Mucosa of stomach (tissue), 1 donor: ENCODE data around the gene NUP153.
A peak's percentile ranks its signal among the peaks of the same experiment; 100 is the strongest.
"Not testable (repeated sequence)": the region's sequence is repeated elsewhere in the genome, so short reads cannot be mapped to it uniquely, and the experiment has no call there.

ENCODE experiments used
- H3K27me3 ChIP-seq: one replicate; pipeline ENCODE4 v1.7.0; 2013; ENCODE audit warnings: mild to moderate bottlenecking, low read length; ENCODE audit not compliant: control insufficient read depth, insufficient read depth
- H3K36me3 ChIP-seq: one replicate; pipeline ENCODE4 v1.7.0; 2013; ENCODE audit warnings: low read length; ENCODE audit not compliant: control insufficient read depth, insufficient read depth
- H3K4me1 ChIP-seq: one replicate; pipeline ENCODE4 v1.7.0; 2013; ENCODE audit warnings: mild to moderate bottlenecking, low read length; ENCODE audit not compliant: control insufficient read depth, insufficient read depth
- H3K4me3 ChIP-seq: one replicate; pipeline ENCODE4 v1.7.0; 2013; ENCODE audit warnings: low read length
- H3K9ac ChIP-seq: one replicate; pipeline ENCODE4 v1.7.0; 2013; ENCODE audit warnings: mild to moderate bottlenecking, low read length, moderate library complexity
- H3K9me3 ChIP-seq: one replicate; pipeline ENCODE4 v1.7.0; 2013; ENCODE audit warnings: mild to moderate bottlenecking, low read length, moderate library complexity; ENCODE audit not compliant: control insufficient read depth
- donor health status: Pancreatic carcinoma.

The NUP153 gene

DNA sequence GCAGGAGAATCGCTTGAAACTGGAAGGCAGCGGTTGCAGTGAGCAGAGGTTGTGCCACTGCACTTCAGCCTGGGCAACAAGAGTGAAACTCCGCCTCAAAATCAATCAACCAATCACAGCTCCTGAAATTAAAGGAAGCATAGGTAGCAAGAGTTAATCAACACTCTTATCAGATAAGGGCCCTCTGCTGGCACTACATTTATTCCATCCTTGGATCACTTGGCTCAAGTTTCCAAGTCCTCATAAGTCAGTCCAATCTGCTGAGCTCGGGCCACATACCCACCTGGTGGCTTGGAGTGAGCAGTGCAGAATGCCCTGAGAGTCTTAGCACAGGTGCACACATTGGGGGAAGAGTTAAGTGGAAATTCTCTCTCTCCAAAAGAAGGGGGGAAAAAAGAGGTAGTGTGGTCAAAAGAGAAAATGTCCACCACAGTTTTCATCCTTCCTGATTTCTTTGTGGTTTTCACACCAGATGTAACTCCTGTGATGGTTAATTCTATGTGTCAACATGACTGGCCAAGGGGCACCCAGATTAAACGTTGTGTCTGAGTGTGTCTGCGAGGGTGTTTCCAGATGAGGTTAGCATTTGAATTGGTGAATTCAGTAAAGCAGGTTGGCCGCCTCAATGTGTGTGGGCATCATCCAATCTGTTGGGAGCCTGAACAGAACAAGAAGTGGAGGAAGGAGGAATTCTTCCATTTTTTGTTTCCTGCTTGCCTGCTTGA lies 120.8 kb downstream of the NUP153 start:
- Histone ChIP-seq H3K27me3 (no peaks in the 10 kb centered on the region), H3K4me1 (peaks cover 9% of the 10 kb centered on the region), H3K9ac (no peak overlapping the region), H3K9me3 (no peaks in the 10 kb centered on the region), H3K4me3 (no peak overlapping the region), H3K36me3 (no peaks in the 10 kb centered on the region)

DNA sequence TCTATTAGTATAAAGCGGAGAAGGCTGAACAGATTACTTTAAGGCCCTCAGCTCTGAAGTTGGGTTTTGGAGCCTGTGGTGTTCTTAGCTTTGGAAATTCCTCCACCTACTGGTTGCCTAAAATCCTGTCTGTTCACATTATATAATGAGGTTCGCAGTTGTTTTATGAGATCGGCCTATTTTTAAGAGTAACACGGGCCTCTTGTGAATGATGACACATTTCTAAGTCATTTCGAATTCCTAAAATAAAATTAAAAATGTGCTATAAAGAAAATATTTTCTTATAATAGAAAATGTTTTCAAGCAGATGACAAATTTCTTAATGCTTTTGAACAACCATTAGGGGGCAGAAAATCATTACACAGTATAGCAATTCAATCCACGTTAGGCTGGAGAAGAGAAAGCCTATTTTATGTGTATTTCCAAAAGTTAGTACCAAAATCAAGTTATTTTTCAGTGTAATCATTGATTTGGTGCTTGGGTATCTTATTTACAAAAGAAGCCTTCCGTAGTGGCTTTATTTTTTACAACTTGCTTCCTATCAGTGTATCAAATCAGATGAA lies 122.4 kb downstream of the NUP153 start:
- H3K9me3 ChIP-seq: no peaks in the 10 kb centered on the region
- peak overlapping the region; percentile 26 for H3K9ac ChIP-seq
- no peak overlapping the region for H3K4me3 ChIP-seq
- H3K4me1 ChIP-seq: peaks cover 9% of the 10 kb centered on the region
- no peaks in the 10 kb centered on the region for H3K27me3 ChIP-seq
- H3K36me3 ChIP-seq: no peaks in the 10 kb centered on the region

DNA sequence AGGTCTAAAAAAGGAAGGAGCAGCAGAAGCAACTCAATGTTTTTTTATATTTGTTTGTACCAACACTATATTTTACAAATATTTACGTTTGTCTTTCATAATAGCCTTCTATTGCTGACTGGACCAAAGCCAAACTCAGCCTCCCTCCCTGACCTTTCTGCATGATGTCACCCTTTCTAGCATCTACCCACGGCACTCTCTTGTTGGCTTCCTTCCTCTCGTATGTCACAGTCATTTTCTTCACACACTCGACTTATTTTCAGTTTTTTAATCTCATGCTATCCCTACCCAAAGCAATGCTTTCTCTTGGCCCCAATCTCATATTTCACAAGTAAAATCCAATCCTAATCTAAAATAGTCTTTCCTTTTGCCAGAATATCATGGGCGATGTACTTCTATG lies 122.9 kb downstream of the NUP153 start:
- no peaks in the 10 kb centered on the region for H3K27me3 ChIP-seq
- no peaks in the 10 kb centered on the region for H3K9me3 ChIP-seq
- H3K9ac ChIP-seq: peak overlapping the region; percentile 26
- H3K4me3 ChIP-seq: no peak overlapping the region
- H3K4me1 ChIP-seq: peaks cover 9% of the 10 kb centered on the region
- no peaks in the 10 kb centered on the region for H3K36me3 ChIP-seq

DNA sequence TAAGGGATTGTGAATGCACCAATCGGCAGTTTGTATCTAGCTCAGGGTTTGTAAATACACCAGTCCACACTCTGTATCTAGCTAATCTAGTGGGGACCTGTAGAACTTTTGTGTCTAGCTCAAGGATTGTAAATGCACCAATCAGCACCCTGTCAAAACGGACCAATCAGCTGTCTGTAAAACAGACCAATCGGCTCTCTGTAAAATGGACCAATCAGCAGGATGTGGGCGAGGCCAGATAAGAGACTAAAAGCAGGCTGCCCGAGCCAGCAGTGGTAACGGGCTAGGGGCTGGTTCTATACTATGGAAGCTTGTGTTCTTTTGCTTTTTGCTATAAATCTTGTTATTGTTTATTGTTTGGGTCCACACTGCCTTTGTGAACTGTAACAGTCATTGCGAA lies 125.4 kb downstream of the NUP153 start:
- H3K4me3 ChIP-seq: not testable (repeated sequence)

DNA sequence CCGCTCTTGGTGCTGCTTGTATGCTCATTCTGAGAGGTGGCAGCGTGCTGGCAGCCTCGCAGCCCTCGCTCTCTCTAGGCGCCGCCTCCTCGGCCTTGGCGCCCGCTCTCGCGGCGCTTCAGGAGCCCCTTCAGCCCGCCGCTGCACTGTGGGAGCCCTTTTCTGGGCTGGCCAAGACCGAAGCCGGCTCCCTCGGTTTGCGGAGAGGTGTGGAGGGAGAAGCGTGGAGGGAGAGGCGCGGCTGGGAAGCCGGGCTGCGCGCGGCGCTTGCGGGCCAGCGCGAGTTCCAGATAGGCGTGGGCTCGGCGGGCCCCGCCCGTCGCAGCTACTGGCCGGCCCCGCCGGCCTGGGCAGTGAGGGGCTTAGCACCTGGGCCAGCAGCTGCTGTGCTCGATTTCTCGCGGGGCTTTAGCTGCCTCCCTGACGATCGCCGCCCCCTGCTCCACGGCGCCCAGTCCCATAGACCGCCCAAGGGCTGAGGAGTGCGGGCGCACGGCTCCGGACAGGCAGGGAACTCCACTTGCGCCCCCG lies 126.1 kb downstream of the NUP153 start:
- no peaks in the 10 kb centered on the region for H3K36me3 ChIP-seq
- H3K27me3 ChIP-seq: no peaks in the 10 kb centered on the region
- H3K9me3 ChIP-seq: no peaks in the 10 kb centered on the region
- no peak overlapping the region for H3K9ac ChIP-seq
- H3K4me3 ChIP-seq: no peak overlapping the region
- H3K4me1 ChIP-seq: peaks cover 5% of the 10 kb centered on the region

More for the DNA sequence above, 125.4 kb downstream of the NUP153 start:
- not testable (repeated sequence) for H3K27me3 ChIP-seq, H3K9me3 ChIP-seq, H3K9ac ChIP-seq, H3K36me3 ChIP-seq, H3K4me1 ChIP-seq

DNA sequence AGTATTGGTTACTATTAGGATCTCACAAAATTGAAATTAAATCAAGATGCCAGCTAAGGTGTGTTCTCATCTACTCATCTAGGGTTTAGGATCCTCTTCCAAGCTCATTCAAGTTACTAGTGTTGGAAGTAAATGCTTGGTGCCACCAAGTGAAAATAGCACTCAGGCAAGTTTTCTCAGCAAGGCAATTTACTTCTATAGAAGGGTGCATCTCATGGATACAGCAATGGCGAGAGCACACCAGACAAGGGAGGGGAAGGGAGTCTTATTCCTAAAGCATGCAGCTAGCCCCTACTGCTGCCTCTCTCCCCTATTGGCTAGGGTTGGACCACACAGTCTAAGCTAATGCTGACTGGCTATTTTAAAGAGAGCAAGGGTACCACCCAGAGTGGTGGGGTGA lies 129.7 kb downstream of the NUP153 start:
- H3K36me3 ChIP-seq: no peaks in the 10 kb centered on the region
- H3K9ac ChIP-seq: no peak overlapping the region
- H3K9me3 ChIP-seq: no peaks in the 10 kb centered on the region
- H3K4me3 ChIP-seq: no peak overlapping the region
- no peaks in the 10 kb centered on the region for H3K27me3 ChIP-seq
- no peaks in the 10 kb centered on the region for H3K4me1 ChIP-seq

DNA sequence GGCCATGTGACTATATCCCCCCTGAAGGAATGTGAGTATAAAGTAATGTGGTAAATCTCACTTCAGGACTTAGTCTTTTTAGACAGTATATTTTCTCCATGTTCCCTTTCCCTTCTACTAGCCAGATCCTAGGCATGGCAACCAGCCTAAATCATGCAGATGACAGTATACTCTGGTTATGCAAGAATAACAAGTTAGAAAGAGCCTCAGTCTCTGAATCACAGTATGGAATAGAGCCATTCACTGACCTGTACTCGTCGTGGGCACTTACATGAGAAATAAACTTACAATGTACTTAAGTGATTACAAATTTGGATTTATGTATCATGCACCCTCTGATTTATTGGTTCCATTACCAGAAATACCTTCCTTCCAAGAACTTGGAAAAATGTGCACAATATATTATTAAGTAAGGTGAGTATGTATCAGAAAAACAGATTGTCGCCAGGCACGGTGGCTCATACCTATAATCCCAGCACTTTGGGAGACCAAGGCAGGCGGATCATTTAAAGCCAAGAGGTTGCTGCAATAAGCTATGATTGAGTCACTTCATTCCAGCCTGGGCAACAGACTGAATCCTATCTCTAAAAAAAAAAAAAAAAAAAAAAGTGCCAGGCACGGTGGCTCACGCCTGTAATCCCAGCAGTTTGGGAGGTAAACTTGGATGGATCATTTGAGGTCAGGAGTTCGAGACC lies 131.7 kb downstream of the NUP153 start:
- Histone ChIP-seq H3K9me3 (no peaks in the 10 kb centered on the region), H3K36me3 (no peaks in the 10 kb centered on the region), H3K27me3 (no peaks in the 10 kb centered on the region)

DNA sequence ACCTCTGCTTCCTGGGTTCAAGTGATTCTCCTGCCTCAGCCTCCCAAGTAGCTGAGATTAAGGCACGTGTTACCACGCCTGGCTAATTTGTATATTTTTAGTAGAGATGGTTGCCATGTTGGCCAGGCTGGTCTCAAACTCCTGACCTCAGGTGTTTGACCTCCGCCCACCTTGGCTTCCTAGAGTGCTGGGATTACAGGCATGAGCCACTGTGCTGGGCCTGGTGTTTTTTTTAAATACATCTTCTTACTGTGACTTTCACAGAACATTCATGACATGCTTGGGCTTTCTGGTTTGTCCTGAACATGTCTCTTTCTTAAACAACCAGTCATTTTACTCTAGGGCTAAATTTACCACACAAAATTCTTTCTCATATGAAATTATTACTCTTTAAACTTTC lies 141.3 kb downstream of the NUP153 start:
- Histone ChIP-seq H3K36me3 (no peaks in the 10 kb centered on the region), H3K4me1 (no peaks in the 10 kb centered on the region), H3K27me3 (no peaks in the 10 kb centered on the region), H3K9me3 (no peaks in the 10 kb centered on the region), H3K9ac (no peak overlapping the region), H3K4me3 (no peak overlapping the region)

More for the DNA sequence above, 131.7 kb downstream of the NUP153 start:
- Histone ChIP-seq H3K4me1 (no peaks in the 10 kb centered on the region), H3K9ac (no peak overlapping the region), H3K4me3 (no peak overlapping the region)
